Right renal pelvis (tissue), 4 donors: Measurements from ENCODE around the gene CLASP1. TPM values are rescaled to one million over a fixed set of nuclear protein-coding genes. Genes with fewer than 3 reads are reported as not detected.
"Not testable (repeated sequence)": the region's sequence is repeated elsewhere in the genome, so short reads cannot be mapped to it uniquely, and the experiment has no call there.

Source experiments
- DNase-seq, 4 donors: peaks; one replicate each; pipeline ENCODE4 v3.0.0-alpha.2; 2013; ENCODE audit warnings: low read depth in 4 of 4, low spot score in 3 of 4, missing footprints in 1 of 4
- polyA plus RNA-seq, 4 donors: library from polyadenylated mRNA; unstranded; fragments of 120-200 nt; gene quantifications; one replicate each; pipeline ENCODE4 v1.2.1, GENCODE V29; 2013; ENCODE audit not compliant: insufficient read length in 4 of 4

Gene CLASP1
- polyA plus RNA-seq, 4 donors: 39.3 to 48.7 (median 43.9) TPM

GRCh38 chr2:121390082-121390692 is 259.1 kb downstream of the CLASP1 start:
- no peak for DNase-seq

GRCh38 chr2:121388371-121388770 is 260.9 kb downstream of the CLASP1 start:
- no peak for DNase-seq

GRCh38 chr2:121387591-121388325 is 261.5 kb downstream of the CLASP1 start:
- no peak for DNase-seq

- DNase-seq: no peak
Measured at GRCh38 chr2:121386707-121387106, 262.6 kb downstream of the CLASP1 start.

DNA sequence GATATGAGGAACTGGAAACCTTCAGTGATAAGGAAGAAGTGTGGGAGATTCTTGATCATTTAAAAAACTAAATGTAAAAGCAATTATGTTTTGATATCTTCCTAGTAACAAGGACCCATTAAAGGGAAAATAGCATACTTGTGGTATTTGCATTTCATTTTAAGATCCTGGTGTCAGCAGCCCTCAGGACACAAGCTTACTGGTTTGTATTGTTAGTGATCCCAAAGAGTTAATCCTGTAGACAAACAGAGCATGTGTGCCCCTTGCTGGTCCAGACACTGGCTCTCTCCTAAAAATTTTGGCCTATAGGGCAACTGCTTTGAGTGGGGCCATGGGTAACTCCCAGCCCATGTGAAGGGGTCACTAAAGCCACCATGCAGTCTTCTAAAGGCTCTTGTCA is 263.2 kb downstream of the CLASP1 start:
- DNase-seq: no peak

GRCh38 chr2:121382744-121383143 is 266.5 kb downstream of the CLASP1 start:
- no peak for DNase-seq

DNA sequence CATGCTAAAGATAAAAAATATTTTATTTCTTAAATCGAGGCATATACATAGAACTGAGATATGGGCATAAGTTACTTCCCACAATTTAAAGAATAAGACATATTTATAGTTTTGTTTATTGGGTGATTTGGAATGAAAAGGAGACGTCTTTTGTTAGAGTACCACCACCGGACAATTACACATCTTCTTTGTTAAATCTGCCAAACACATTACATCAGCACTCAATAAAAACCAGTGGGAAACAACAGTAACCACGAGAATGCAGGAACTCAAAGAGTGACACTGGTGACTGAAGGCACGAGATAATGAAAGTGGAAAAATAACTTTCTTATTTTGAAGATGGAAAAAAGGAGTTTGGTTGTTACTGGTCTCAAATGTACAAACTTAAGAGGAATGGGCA is 271.6 kb downstream of the CLASP1 start:
- DNase-seq: no peak

GRCh38 chr2:121376535-121377250 is 272.6 kb downstream of the CLASP1 start:
- no peak for DNase-seq

DNA sequence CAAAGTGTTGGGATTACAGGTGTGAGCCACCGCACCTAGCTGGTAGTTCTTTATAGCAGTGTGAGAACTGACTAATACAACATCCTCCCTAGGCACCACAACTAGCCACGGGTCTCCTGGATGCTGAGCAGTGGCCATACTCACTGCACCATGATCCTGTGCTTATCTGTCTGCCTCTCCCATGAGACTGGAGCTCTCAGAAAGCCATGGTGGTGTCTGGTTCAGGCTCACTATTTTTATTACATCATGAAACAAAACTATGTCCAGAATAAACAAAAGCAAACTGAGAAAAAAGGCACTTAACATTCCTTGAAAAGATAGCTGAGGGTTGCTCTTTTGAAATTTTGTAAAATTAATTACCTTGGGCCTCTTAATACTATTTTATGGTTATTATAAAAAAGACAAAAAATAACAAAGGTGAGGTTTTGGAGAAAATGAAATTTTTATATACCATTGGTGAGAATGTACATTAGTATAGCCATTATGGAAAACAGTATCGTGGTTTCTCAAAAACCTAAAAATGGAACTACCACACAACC is 273.6 kb downstream of the CLASP1 start:
- DNase-seq: no peak

- DNase-seq: not testable (repeated sequence)
Measured at GRCh38 chr2:121374412-121375075, 274.7 kb downstream of the CLASP1 start.

DNA sequence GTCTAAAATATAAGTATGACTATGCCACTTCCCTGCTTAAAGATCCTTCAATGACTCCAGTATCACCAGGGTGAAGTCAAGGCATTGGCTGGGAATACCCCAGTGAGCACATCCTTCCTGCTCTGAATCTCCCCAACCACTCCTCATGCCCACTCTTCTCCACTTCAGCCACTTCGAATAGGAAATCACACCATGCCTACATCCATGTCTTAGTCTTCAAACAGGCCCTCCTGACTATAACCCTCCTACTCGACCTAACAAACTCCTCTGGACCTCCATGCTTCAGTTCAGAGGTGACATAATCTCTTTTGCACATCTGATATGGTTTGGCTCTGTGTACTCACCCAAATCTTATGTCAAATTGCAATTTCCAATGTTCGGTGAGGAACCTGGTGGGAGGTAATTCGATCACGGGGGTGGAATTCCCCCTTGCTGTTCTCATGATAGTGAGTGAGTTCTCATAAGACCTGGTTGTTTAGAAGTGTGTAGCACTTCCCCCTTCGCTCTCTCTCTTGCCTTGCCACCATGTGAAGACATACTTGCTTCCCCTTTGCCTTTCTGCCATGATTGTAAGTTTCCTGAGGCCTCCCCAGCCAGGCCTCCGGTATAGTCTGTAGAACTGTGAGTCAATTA is 276.4 kb downstream of the CLASP1 start:
- no peak for DNase-seq

DNA sequence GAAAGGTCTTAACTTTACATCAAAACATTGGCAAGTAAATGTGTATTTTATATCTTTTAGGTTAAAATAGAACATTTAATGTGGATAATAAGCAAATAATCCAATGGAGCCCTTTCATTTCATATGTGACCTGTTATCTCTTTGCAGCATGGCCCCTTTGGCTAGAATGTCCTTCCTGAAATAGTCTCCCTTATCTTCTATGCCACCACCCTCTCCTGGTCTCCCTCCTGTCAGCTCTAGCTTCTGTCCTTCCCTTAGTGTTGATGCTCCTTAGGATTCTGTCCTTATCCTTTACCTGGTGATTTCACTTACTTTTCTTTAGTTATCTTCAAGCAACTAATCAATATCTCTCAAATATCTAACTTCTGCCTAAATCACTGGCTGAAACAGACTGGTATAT is 277.2 kb downstream of the CLASP1 start:
- no peak for DNase-seq

DNA sequence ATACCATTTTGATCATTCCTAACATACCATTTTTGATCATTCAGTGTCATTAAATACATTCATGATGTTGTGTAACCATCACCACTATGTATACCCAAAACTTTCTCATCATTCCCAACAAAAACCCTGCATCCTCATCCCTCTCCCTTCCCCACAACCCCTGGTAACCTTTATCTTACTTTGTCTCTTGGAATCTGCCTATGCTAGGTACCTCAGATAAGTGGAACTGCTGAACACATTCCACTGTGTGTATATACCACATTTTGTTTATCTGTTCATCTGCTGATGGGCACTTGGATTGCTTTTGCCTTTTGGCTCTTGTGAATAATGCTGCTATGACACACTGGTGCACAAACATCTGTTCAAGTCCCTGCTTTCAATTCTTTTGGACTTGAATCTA is 280.4 kb downstream of the CLASP1 start:
- DNase-seq: no peak

GRCh38 chr2:121368155-121368554 is 281.1 kb downstream of the CLASP1 start:
- DNase-seq: no peak

DNA sequence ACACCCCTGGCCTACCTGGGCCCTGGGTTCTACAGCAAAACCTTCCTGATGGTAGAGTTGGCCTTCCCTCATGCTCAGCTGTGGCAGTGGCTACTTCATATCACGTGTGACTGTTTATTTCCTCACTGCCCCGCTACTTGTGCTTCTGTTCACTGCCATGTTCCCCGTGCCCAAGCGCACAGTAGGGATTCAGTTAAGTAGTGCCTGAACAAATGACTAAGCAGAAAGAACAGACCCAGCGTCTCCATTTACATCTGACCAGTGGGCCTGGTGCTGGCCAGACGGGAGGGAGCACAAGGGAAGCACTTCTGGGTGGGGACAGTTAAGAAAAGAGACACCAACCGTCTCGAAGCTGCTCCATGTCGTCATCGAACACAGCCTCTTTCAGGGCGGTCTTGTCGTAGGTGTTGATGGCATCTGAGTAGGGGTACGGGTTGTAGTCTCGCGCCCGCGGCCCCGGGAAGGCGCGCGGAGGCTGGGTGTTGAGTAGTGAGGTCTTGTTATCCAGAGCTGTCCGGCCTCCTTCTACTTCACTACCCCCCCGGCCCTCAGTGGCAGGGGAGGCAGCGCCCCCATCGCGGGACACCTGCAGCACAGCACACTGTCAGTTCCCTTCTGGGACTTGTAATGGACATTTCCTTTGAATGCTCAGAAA is 281.9 kb downstream of the CLASP1 start:
- no peak for DNase-seq

- DNase-seq: no peak
Measured at GRCh38 chr2:121366040-121366439, 283.2 kb downstream of the CLASP1 start.

GRCh38 chr2:121365061-121365460 is 284.2 kb downstream of the CLASP1 start:
- no peak for DNase-seq

DNA sequence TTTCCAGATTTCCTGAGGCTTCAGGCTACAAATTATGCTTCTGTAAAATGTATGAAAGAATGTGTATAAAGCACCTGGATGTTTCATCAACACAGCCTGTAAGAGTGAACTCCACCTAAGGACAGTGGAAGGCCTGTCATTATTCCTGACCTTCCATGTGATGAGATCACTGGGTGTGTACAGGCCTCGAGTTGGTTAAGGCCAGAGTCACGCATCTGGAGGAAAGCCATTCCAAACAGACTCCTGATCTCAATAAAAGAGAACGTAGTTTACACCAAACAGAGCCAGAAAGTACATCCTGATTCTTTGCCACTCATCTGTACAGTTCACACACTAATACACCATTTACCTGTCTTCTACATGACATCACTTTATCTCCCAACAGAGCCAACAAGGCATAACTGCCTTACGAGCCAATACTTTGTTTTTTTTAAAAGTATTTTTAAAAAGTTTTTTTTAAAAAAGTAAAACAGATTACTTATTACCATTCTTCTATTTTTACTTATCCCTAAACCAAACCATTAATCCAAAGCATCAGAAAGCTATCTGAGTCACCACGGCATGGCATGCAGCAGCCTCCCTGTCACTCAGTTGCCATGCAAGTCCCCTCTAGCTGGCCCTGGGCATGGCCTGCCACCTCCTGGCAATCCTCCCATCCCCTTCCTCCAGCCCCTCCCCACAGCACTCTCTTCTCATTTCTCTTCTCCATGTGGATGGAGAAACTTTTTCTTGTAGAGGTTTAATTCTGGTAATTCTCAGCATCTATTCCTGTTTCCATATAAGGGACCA is 285.4 kb downstream of the CLASP1 start:
- no peak for DNase-seq

- no peak for DNase-seq
Measured at GRCh38 chr2:121362774-121363173, 286.5 kb downstream of the CLASP1 start.
